Epithelial cell of prostate (primary cell): Measurements from ENCODE around the gene GLS.
"Not testable (repeated sequence)": the region's sequence is repeated elsewhere in the genome, so short reads cannot be mapped to it uniquely, and the experiment has no call there.

Source experiments
- DNase-seq: peaks from one replicate; pipeline ENCODE4 v3.0.0-alpha.2; 2011; ENCODE audit warnings: low read depth, low spot score
- H3K27ac ChIP-seq: fragments of 450-650 bp; 2 replicates; pipeline ENCODE4 v1.5.1; 2017; ENCODE audit warnings: mild to moderate bottlenecking

The GLS gene

GRCh38 chr2:190981733-190982132, 101.1 kb downstream of the GLS start:
- H3K27ac ChIP-seq, result no peak overlapping the region
- DNase-seq, result no peak

GRCh38 chr2:190982262-190983034, 101.8 kb downstream of the GLS start:
- DNase-seq, result no peak
- H3K27ac ChIP-seq, result no peak overlapping the region

GRCh38 chr2:190984595-190984994, 104.0 kb downstream of the GLS start:
- peak; percentile 89 for DNase-seq
- peak overlapping the region; percentile 74 for H3K27ac ChIP-seq

- no peak for DNase-seq
- no peak overlapping the region for H3K27ac ChIP-seq
These were observed 105.8 kb downstream of the GLS start for GRCh38 chr2:190986221-190986953.

- H3K27ac ChIP-seq, result no peak overlapping the region
- no peak for DNase-seq
These were observed 106.5 kb downstream of the GLS start for GRCh38 chr2:190987116-190987515.

GRCh38 chr2:190987938-190988337, 107.3 kb downstream of the GLS start:
- no peak overlapping the region for H3K27ac ChIP-seq
- no peak for DNase-seq

- no peak for DNase-seq
- H3K27ac ChIP-seq, result no peak overlapping the region
These were observed 108.3 kb downstream of the GLS start for GRCh38 chr2:190988910-190989309.

GRCh38 chr2:190990132-190990531, 109.5 kb downstream of the GLS start:
- no peak overlapping the region for H3K27ac ChIP-seq
- no peak for DNase-seq

- DNase-seq, result no peak
- no peak overlapping the region for H3K27ac ChIP-seq
These were observed 112.6 kb downstream of the GLS start for GRCh38 chr2:190993292-190993643.

GRCh38 chr2:190994148-190994547, 113.5 kb downstream of the GLS start:
- no peak overlapping the region for H3K27ac ChIP-seq
- no peak for DNase-seq

GRCh38 chr2:190995315-190995714, 114.7 kb downstream of the GLS start:
- not testable (repeated sequence) for H3K27ac ChIP-seq, DNase-seq

- no peak overlapping the region for H3K27ac ChIP-seq
- DNase-seq, result no peak
These were observed 115.8 kb downstream of the GLS start for GRCh38 chr2:190996338-190996946.

GRCh38 chr2:190996947-190997346, 116.3 kb downstream of the GLS start:
- no peak for DNase-seq

GRCh38 chr2:190997526-190998113, 117.0 kb downstream of the GLS start:
- H3K27ac ChIP-seq, result no peak overlapping the region
- DNase-seq, result no peak

More at GRCh38 chr2:190996947-190997346, 116.3 kb downstream of the GLS start:
- H3K27ac ChIP-seq, result no peak overlapping the region

- H3K27ac ChIP-seq, result no peak overlapping the region
- DNase-seq, result no peak
These were observed 118.4 kb downstream of the GLS start for GRCh38 chr2:190999058-190999457.

GRCh38 chr2:190999949-191000665, 119.5 kb downstream of the GLS start:
- no peak for DNase-seq
- peak overlapping the region; percentile 79 for H3K27ac ChIP-seq

GRCh38 chr2:191001032-191001431, 120.4 kb downstream of the GLS start:
- DNase-seq, result peak; percentile 60
- H3K27ac ChIP-seq, result peak overlapping the region; percentile 79

GRCh38 chr2:191001624-191002023, 121.0 kb downstream of the GLS start:
- H3K27ac ChIP-seq, result peak overlapping the region; percentile 79
- DNase-seq, result no peak

- no peak overlapping the region for H3K27ac ChIP-seq
- DNase-seq, result no peak
These were observed 123.0 kb downstream of the GLS start for GRCh38 chr2:191003405-191004309.
